ENCODE data around the gene CRKL.

CRKL gene

GRCh38 chr22:20999350-21000206 is 82.4 kb downstream of the CRKL start:
- DNase-seq = no peak

GRCh38 chr22:21000207-21000986 is 83.2 kb downstream of the CRKL start:
- no peak for DNase-seq

- DNase-seq = no peak
Observed at GRCh38 chr22:21000987-21001600, 83.9 kb downstream of the CRKL start.

GRCh38 chr22:21001601-21002325 is 84.6 kb downstream of the CRKL start, which contains the start of gene THAP7:
TSS of gene THAP7 (minus strand) at chr22:21002118. CDS start at chr22:21001911, 207 bp downstream.
- peak; percentile 95 for DNase-seq
